Stimulated activated memory B cell treated with anti-CD40 and anti-IgM and Interleukin-4, amounts not matched to agents 10 μg/mL and 1 μg/mL and 100 μg/mL, for 72 hours (primary cell): ENCODE data around the gene TNF.
"Not testable (repeated sequence)": the region's sequence is repeated elsewhere in the genome, so short reads cannot be mapped to it uniquely, and the experiment has no call there.

Experiments
- ATAC-seq: fragments of 150-1000 bp; cut with Tn5 transposase; 2 replicates; pipeline ENCODE4 v1.10.0; 2021
- H3K27ac Mint-ChIP-seq: one replicate; pipeline ENCODE4 v1.8.0; 2022; ENCODE audit warnings: mild to moderate bottlenecking, mixed read lengths
- H3K27me3 Mint-ChIP-seq: one replicate; pipeline ENCODE4 v1.8.0; 2022; ENCODE audit warnings: mixed read lengths
- H3K36me3 Mint-ChIP-seq: one replicate; pipeline ENCODE4 v1.8.0; 2022; ENCODE audit warnings: mixed read lengths
- H3K4me1 Mint-ChIP-seq: one replicate; pipeline ENCODE4 v1.8.0; 2022; ENCODE audit warnings: mixed read lengths
- H3K4me3 Mint-ChIP-seq: one replicate; pipeline ENCODE4 v1.8.0; 2022; ENCODE audit warnings: mild to moderate bottlenecking, moderate library complexity, mixed read lengths
- H3K9me3 Mint-ChIP-seq: one replicate; pipeline ENCODE4 v1.8.0; 2022; ENCODE audit warnings: mixed read lengths

The TNF gene

GRCh38 chr6:31538805-31539400 is 36.5 kb upstream of the TNF start:
- H3K36me3 Mint-ChIP-seq = peaks cover 67% of the 10 kb centered on the region

GRCh38 chr6:31540640-31541039 is 34.7 kb upstream of the TNF start:
- H3K36me3 Mint-ChIP-seq = peaks cover 51% of the 10 kb centered on the region
- H3K4me3 Mint-ChIP-seq = peak overlapping the region; percentile 84
- ATAC-seq = no peak
- H3K9me3 Mint-ChIP-seq = no peaks in the 10 kb centered on the region
- H3K27me3 Mint-ChIP-seq = no peaks in the 10 kb centered on the region
- peak overlapping the region; percentile 92 for H3K27ac Mint-ChIP-seq
- H3K4me1 Mint-ChIP-seq = peaks cover 38% of the 10 kb centered on the region

More at GRCh38 chr6:31538805-31539400, 36.5 kb upstream of the TNF start:
- no peak for ATAC-seq
- H3K27ac Mint-ChIP-seq = peak overlapping the region; percentile 92
- H3K27me3 Mint-ChIP-seq = no peaks in the 10 kb centered on the region
- peak overlapping the region; percentile 48 for H3K4me3 Mint-ChIP-seq
- H3K4me1 Mint-ChIP-seq = peaks cover 38% of the 10 kb centered on the region
- H3K9me3 Mint-ChIP-seq = no peaks in the 10 kb centered on the region

GRCh38 chr6:31541059-31541657 is 34.2 kb upstream of the TNF start:
- peaks cover 46% of the 10 kb centered on the region for H3K36me3 Mint-ChIP-seq

GRCh38 chr6:31541658-31542521 is 33.5 kb upstream of the TNF start, which contains the start of gene DDX39B:
TSS of gene DDX39B (minus strand) at chr6:31542003. CDS start at chr6:31540532, 1,471 bp downstream.
- H3K27me3 Mint-ChIP-seq = no peaks in the 10 kb centered on the region
- ATAC-seq = peak; percentile 91
- H3K4me3 Mint-ChIP-seq = peak within 1 kb of the TSS; percentile 84
- H3K36me3 Mint-ChIP-seq = peaks cover 40% of the 10 kb centered on the region
- peaks cover 45% of the 10 kb centered on the region for H3K4me1 Mint-ChIP-seq
- H3K27ac Mint-ChIP-seq = peak within 1 kb of the TSS; percentile 92
- no peaks in the 10 kb centered on the region for H3K9me3 Mint-ChIP-seq

More at GRCh38 chr6:31541059-31541657, 34.2 kb upstream of the TNF start:
- ATAC-seq = peak; percentile 46
- Mint-ChIP-seq H3K27ac (peak overlapping the region; percentile 92), H3K27me3 (no peaks in the 10 kb centered on the region), H3K9me3 (no peaks in the 10 kb centered on the region), H3K4me1 (peaks cover 38% of the 10 kb centered on the region), H3K4me3 (peak overlapping the region; percentile 84)

- Mint-ChIP-seq H3K4me3 (no peak overlapping the region), H3K27ac (no peak overlapping the region), H3K4me1 (peaks cover 49% of the 10 kb centered on the region), H3K36me3 (peaks cover 30% of the 10 kb centered on the region), H3K27me3 (no peaks in the 10 kb centered on the region), H3K9me3 (no peaks in the 10 kb centered on the region)
- ATAC-seq = no peak
Measured at GRCh38 chr6:31543639-31544038, 31.7 kb upstream of the TNF start.

GRCh38 chr6:31544676-31545075 is 30.7 kb upstream of the TNF start:
- H3K9me3 Mint-ChIP-seq = no peaks in the 10 kb centered on the region
- peaks cover 19% of the 10 kb centered on the region for H3K36me3 Mint-ChIP-seq
- H3K27ac Mint-ChIP-seq = no peak overlapping the region
- peaks cover 47% of the 10 kb centered on the region for H3K4me1 Mint-ChIP-seq
- no peak for ATAC-seq
- no peak overlapping the region for H3K4me3 Mint-ChIP-seq
- no peaks in the 10 kb centered on the region for H3K27me3 Mint-ChIP-seq

- peaks cover 41% of the 10 kb centered on the region for H3K4me1 Mint-ChIP-seq
Measured at GRCh38 chr6:31545291-31545690, 30.1 kb upstream of the TNF start.

GRCh38 chr6:31546339-31546957 is 28.9 kb upstream of the TNF start, which contains the start of gene ATP6V1G2:
TSS of gene ATP6V1G2 (minus strand) at chr6:31546608. CDS start at chr6:31546559, 49 bp downstream.
- Mint-ChIP-seq H3K27me3 (no peaks in the 10 kb centered on the region), H3K27ac (peak within 1 kb of the TSS; percentile 66), H3K4me3 (peak within 1 kb of the TSS; percentile 88), H3K36me3 (peaks cover 8% of the 10 kb centered on the region), H3K4me1 (peaks cover 37% of the 10 kb centered on the region), H3K9me3 (no peaks in the 10 kb centered on the region)
- ATAC-seq = peak; percentile 79

More at GRCh38 chr6:31545291-31545690, 30.1 kb upstream of the TNF start:
- no peaks in the 10 kb centered on the region for H3K27me3 Mint-ChIP-seq
- H3K9me3 Mint-ChIP-seq = no peaks in the 10 kb centered on the region
- H3K27ac Mint-ChIP-seq = no peak overlapping the region
- ATAC-seq = no peak
- peaks cover 13% of the 10 kb centered on the region for H3K36me3 Mint-ChIP-seq
- H3K4me3 Mint-ChIP-seq = no peak overlapping the region

- Mint-ChIP-seq H3K27me3 (no peaks in the 10 kb centered on the region), H3K4me3 (peak within 1 kb of the TSS; percentile 88), H3K4me1 (peaks cover 44% of the 10 kb centered on the region), H3K27ac (peak within 1 kb of the TSS; percentile 66), H3K36me3 (peaks cover 7% of the 10 kb centered on the region), H3K9me3 (no peaks in the 10 kb centered on the region)
- ATAC-seq = peak; percentile 94
Measured at GRCh38 chr6:31546958-31547726, 28.2 kb upstream of the TNF start, which contains the start of gene NFKBIL1. TSS of gene NFKBIL1 (plus strand) at chr6:31547608. CDS start at chr6:31547695, 87 bp downstream.

- H3K36me3 Mint-ChIP-seq = peaks cover 7% of the 10 kb centered on the region
- no peaks in the 10 kb centered on the region for H3K9me3 Mint-ChIP-seq
- H3K27ac Mint-ChIP-seq = peak overlapping the region; percentile 66
- peaks cover 46% of the 10 kb centered on the region for H3K4me1 Mint-ChIP-seq
- ATAC-seq = no peak
- H3K4me3 Mint-ChIP-seq = peak overlapping the region; percentile 88
- no peaks in the 10 kb centered on the region for H3K27me3 Mint-ChIP-seq
Measured at GRCh38 chr6:31547727-31548543, 27.4 kb upstream of the TNF start.

- H3K27me3 Mint-ChIP-seq = no peaks in the 10 kb centered on the region
- H3K27ac Mint-ChIP-seq = peak overlapping the region; percentile 66
- H3K36me3 Mint-ChIP-seq = peaks cover 7% of the 10 kb centered on the region
- no peak for ATAC-seq
- H3K4me3 Mint-ChIP-seq = peak overlapping the region; percentile 88
- no peaks in the 10 kb centered on the region for H3K9me3 Mint-ChIP-seq
- H3K4me1 Mint-ChIP-seq = peaks cover 46% of the 10 kb centered on the region
Measured at GRCh38 chr6:31548544-31548873, 26.9 kb upstream of the TNF start.

GRCh38 chr6:31551371-31551770 is 24.0 kb upstream of the TNF start:
- Mint-ChIP-seq H3K4me1 (peaks cover 60% of the 10 kb centered on the region), H3K4me3 (peak overlapping the region; percentile 61), H3K27ac (peak overlapping the region; percentile 73)
- H3K36me3 Mint-ChIP-seq, H3K27me3 Mint-ChIP-seq, H3K9me3 Mint-ChIP-seq: not testable (repeated sequence)
- ATAC-seq = peak; percentile 39

- peaks cover 74% of the 10 kb centered on the region for H3K4me1 Mint-ChIP-seq
- no peak overlapping the region for H3K4me3 Mint-ChIP-seq
- H3K27ac Mint-ChIP-seq = no peak overlapping the region
- no peak for ATAC-seq
- no peaks in the 10 kb centered on the region for H3K27me3 Mint-ChIP-seq
- H3K9me3 Mint-ChIP-seq = no peaks in the 10 kb centered on the region
- peaks cover 21% of the 10 kb centered on the region for H3K36me3 Mint-ChIP-seq
Measured at GRCh38 chr6:31556307-31556706, 19.1 kb upstream of the TNF start.
